Measurements from ENCODE around the gene GC. TPM values are rescaled to one million over a fixed set of nuclear protein-coding genes. Genes with fewer than 3 reads are reported as not detected.
"Not testable (repeated sequence)": the region's sequence is repeated elsewhere in the genome, so short reads cannot be mapped to it uniquely, and the experiment has no call there.

Gene GC
- total RNA-seq, result not detected in 2 replicates

- DNase-seq (ENCODE audit: low read depth, low spot score), result no peak
Observed at GRCh38 chr4:71783972-71784371, at the start of gene GC. Gene GC (minus strand): TSS chr4:71784079. CDS start chr4:71784018, 61 bp downstream.

- DNase-seq (ENCODE audit: low read depth, low spot score), result no peak
Observed at GRCh38 chr4:71833232-71833900, 49.5 kb upstream of the GC start.

- no peak for DNase-seq (ENCODE audit: low read depth, low spot score)
Observed at GRCh38 chr4:71832049-71832448, 48.2 kb upstream of the GC start.

GRCh38 chr4:71830497-71831190, 46.8 kb upstream of the GC start:
- no peak for DNase-seq (ENCODE audit: low read depth, low spot score)

- DNase-seq (ENCODE audit: low read depth, low spot score), result no peak
Observed at GRCh38 chr4:71828470-71828869, 44.6 kb upstream of the GC start.

GRCh38 chr4:71827826-71828225, 43.9 kb upstream of the GC start:
- no peak for DNase-seq (ENCODE audit: low read depth, low spot score)

- no peak for DNase-seq (ENCODE audit: low read depth, low spot score)
Observed at GRCh38 chr4:71816676-71817303, 32.9 kb upstream of the GC start.

GRCh38 chr4:71814433-71814832, 30.6 kb upstream of the GC start:
- DNase-seq (ENCODE audit: low read depth, low spot score), result no peak

GRCh38 chr4:71809805-71810204, 25.9 kb upstream of the GC start:
- not testable (repeated sequence) for DNase-seq (ENCODE audit: low read depth, low spot score)

GRCh38 chr4:71807469-71807868, 23.6 kb upstream of the GC start:
- no peak for DNase-seq (ENCODE audit: low read depth, low spot score)

GRCh38 chr4:71805230-71805629, 21.4 kb upstream of the GC start:
- not testable (repeated sequence) for DNase-seq (ENCODE audit: low read depth, low spot score)

- not testable (repeated sequence) for DNase-seq (ENCODE audit: low read depth, low spot score)
Observed at GRCh38 chr4:71804017-71804697, 20.3 kb upstream of the GC start.

- no peak for DNase-seq (ENCODE audit: low read depth, low spot score)
Observed at GRCh38 chr4:71785959-71786358, 2.1 kb upstream of the GC start.

GRCh38 chr4:71784569-71785197, 804 bp upstream of the GC start:
- no peak for DNase-seq (ENCODE audit: low read depth, low spot score)

GRCh38 chr4:71777891-71778290, 6.0 kb downstream of the GC start:
- no peak for DNase-seq (ENCODE audit: low read depth, low spot score)

- DNase-seq (ENCODE audit: low read depth, low spot score), result no peak
Observed at GRCh38 chr4:71775449-71775848, 8.4 kb downstream of the GC start.

- DNase-seq (ENCODE audit: low read depth, low spot score), result no peak
Observed at GRCh38 chr4:71774136-71774535, 9.7 kb downstream of the GC start.

GRCh38 chr4:71773004-71773403, 10.9 kb downstream of the GC start:
- DNase-seq (ENCODE audit: low read depth, low spot score), result no peak

- DNase-seq (ENCODE audit: low read depth, low spot score), result no peak
Observed at GRCh38 chr4:71772592-71772991, 11.3 kb downstream of the GC start.

- no peak for DNase-seq (ENCODE audit: low read depth, low spot score)
Observed at GRCh38 chr4:71771613-71772012, 12.3 kb downstream of the GC start.

- DNase-seq (ENCODE audit: low read depth, low spot score), result no peak
Observed at GRCh38 chr4:71769434-71769833, 14.4 kb downstream of the GC start.

GRCh38 chr4:71768123-71768522, 15.8 kb downstream of the GC start:
- DNase-seq (ENCODE audit: low read depth, low spot score), result no peak

Data from pulmonary artery endothelial cell (primary cell).